NOMO-1 treated with dmso at 0.1 percent for 144 hours (cell line): ENCODE results near the gene ANKS1A.
A peak's percentile ranks its signal among the peaks of the same experiment; 100 is the strongest.

ENCODE experiments used
- DNase-seq: peaks from one replicate; lab custom pipeline; 2025; ENCODE audit not compliant: unreplicated experiment; lab: John Stamatoyannopoulos, UW

ANKS1A gene

GRCh38 chr6:35017411-35018181 lies 128.5 kb downstream of the ANKS1A start:
- no peak for DNase-seq

- no peak for DNase-seq
Observed at GRCh38 chr6:35018182-35018519, 129.1 kb downstream of the ANKS1A start.

- DNase-seq: no peak
Observed at GRCh38 chr6:35018746-35019145, 129.7 kb downstream of the ANKS1A start.

GRCh38 chr6:35019171-35019570 lies 130.1 kb downstream of the ANKS1A start:
- DNase-seq: no peak

- no peak for DNase-seq
Observed at GRCh38 chr6:35019831-35020230, 130.8 kb downstream of the ANKS1A start.

- DNase-seq: no peak
Observed at GRCh38 chr6:35021004-35021403, 131.9 kb downstream of the ANKS1A start.

DNA sequence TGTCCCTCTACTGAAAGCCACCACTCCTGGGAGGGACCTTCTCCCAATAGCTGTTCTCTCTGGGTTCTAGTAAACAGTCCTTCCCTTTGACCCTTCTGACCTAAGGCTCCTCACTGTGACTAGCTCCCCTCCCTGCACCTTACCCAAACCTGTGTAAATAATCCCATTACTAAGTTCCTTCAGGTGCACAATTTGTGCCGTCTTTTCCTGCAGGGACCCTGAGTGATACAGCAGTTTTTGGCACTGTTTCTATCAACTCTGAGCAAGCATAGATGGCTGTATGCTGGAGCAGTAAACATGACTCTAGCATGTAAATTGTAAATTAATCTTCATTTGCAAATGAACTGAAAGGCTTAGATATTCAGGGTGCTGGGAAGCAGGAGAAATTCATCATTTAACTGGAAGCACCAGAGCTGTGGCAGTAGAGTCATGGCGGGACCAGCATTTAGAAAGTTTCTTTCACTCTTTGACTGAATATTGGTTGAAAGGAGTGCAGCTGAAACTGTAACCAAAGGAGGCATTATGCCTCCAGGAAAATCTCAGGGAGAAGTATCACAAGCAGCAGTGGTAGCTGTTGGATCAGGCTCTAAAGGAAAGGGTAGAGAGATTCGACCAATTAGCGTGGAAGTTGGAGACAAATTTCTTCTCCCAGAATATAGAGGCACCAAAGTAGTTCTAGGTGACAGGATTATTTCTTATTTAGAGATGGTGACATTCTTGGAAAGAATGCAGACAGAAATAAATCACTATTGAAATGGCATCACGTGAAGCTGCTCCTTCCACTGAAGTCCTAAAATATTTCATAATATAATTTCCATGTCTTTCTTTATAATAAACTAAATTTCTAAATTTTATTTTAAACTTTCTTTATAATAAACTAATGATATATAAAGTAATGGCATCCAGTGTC lies 134.3 kb downstream of the ANKS1A start:
- no peak for DNase-seq

DNA sequence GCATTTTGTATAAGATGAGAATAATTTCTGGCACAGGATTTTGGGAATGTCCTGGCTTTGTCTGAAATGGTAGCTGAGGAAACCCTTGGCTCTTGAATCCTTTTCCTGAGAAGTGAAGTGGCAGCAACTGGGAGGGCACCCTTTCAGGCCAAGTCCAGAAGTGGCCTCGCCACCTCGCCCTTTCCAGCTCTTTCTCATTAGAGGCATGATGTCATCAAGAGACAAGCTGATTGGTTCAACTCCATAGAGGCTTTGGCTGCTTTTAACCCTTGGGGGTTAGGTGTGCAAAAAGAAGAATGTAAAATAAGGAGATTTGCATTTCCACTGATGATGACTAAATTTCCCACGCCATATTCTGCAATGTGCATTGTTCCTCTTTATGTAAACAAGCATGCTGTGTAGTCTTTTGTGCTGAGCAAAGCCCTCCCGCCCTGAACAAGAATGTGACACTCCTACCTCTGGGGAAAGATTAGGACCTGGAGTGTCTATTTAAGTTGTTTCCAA lies 135.5 kb downstream of the ANKS1A start:
- no peak for DNase-seq

GRCh38 chr6:35025232-35026188 lies 136.5 kb downstream of the ANKS1A start:
- no peak for DNase-seq

GRCh38 chr6:35026434-35027222 lies 137.6 kb downstream of the ANKS1A start:
- peak; percentile 10 for DNase-seq

DNA sequence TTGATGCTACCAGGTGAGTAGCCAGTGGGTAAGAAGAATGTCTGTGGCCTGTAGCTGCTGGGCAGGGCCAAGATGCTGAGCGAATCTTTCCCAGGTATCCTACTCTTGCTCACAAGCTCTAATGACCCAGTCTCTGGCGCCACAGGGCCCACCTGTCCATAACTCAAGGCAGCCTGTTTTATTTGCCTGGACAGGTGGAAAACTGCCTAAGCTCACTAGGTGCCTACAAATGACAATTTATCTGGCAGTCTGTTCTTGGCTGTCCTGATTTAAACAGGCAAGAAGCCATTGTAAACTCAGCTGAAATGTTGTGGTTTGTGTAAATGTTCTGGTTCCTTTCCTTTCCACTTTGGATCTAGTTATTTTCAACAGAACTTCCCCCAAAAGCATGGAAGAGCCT lies 138.8 kb downstream of the ANKS1A start:
- no peak for DNase-seq

DNA sequence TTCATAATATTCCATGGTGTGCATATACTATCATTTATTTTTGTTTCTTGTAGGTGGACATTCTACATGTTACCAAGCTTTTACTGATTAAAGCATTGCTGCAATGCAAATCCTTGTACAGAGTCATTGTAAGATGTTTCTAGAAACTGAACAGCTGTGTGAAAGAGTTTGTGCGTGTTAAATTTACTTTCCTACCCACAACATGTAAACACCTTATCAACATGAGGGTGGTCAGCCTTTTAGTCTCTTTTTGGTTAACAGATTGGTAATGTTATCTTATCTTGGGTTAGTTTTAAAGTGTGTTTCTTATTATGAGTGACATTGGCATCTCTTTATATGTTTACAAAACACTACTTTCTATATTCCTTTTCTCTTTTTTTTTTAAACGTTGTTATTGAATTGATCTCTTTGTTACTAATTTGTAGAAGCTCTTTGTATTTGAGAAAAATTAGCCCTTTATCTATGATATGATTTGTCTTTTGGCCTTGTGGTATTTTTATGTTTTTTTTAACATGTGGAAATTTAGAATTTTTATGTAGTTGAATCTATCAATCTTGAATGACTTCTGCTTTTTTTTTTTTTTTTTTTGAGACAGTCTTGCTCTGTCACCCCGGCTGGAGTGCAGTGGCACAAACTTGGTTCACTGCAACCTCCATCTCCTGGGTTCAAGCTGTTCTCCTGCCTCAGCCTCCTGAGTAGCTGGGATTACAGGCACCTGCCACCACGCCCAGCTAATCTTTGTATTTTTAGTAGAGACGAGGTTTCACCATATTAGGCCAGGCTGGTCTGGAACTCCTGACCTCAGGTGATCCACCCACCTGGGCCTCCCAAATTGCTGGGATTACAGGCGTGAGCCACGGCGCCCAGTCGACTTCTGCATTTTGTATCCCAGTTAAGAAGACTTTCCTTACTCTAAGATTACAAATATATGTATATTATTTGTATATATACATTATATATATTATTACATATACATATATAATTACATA lies 140.0 kb downstream of the ANKS1A start:
- DNase-seq: peak; percentile 11

GRCh38 chr6:35030099-35030498 lies 141.0 kb downstream of the ANKS1A start:
- DNase-seq: no peak

- no peak for DNase-seq
Observed at GRCh38 chr6:35031611-35032529, 142.8 kb downstream of the ANKS1A start.

DNA sequence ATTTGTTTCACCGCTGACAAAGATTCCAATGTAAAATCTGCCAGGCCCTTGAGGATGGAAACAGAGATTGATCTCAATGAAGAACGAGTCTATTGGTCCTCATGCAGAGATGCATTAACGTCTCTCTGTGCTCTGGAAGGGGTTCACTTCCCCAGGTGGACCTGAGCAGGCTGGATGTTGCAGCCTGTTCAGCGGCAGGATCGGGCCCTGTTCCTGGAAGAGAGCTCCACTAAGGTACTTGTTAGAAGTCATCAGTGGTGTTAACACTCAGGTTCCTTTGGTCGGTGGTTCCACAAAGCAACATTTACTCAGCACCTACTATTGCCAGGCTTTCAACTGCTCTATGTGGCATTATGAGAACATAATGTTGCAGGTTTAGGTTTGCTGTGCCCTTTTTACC lies 144.6 kb downstream of the ANKS1A start:
- DNase-seq: no peak

GRCh38 chr6:35034411-35035191 lies 145.5 kb downstream of the ANKS1A start:
- DNase-seq: peak; percentile 89

- DNase-seq: no peak
Observed at GRCh38 chr6:35035481-35036030, 146.5 kb downstream of the ANKS1A start.
